Calu3 (cell line): ENCODE measurements around the gene MACROH2A2. TPM values are rescaled to one million over a fixed set of nuclear protein-coding genes. Genes with fewer than 3 reads are reported as not detected.

Experiments
- Bru-seq: library from RNA; stranded (reverse); fragments of 400-500 nt; gene quantifications from one replicate; lab custom pipeline; 2021; lab: Mats Ljungman, UMichigan
- BruChase-seq, 2 experiments: library from RNA; stranded (reverse); fragments of 400-500 nt; gene quantifications; one replicate each; lab custom pipeline; 2021; lab: Mats Ljungman, UMichigan
- BruUV-seq: library from RNA; stranded (reverse); fragments of 400-500 nt; replicated peaks from 2 replicates; lab custom pipeline; 2021; lab: Mats Ljungman, UMichigan
- CTCF ChIA-PET: fragments of 300-600 bp; sonication (Branson Sonifier 250); formaldehyde crosslinking; loops from one replicate; lab custom pipeline; 2022; ENCODE audit warnings: antibody characterized with exemption; lab: Charles Lee
- DNase-seq: peaks from one replicate; pipeline ENCODE4 v3.0.0; 2022
- H3K27ac Mint-ChIP-seq: one replicate; pipeline ENCODE4 v1.8.0; 2022; ENCODE audit warnings: mixed read lengths; ENCODE audit not compliant: unreplicated experiment
- H3K27me3 Mint-ChIP-seq: one replicate; pipeline ENCODE4 v1.8.0; 2022; ENCODE audit warnings: mixed read lengths; ENCODE audit not compliant: unreplicated experiment
- H3K36me3 Mint-ChIP-seq: one replicate; pipeline ENCODE4 v1.8.0; 2022; ENCODE audit warnings: mild to moderate bottlenecking, moderate library complexity, mixed read lengths; ENCODE audit not compliant: insufficient read depth, unreplicated experiment
- H3K4me1 Mint-ChIP-seq: one replicate; pipeline ENCODE4 v1.8.0; 2022; ENCODE audit warnings: mild to moderate bottlenecking, low read depth, mixed read lengths; ENCODE audit not compliant: unreplicated experiment
- H3K4me3 Mint-ChIP-seq: one replicate; pipeline ENCODE4 v1.8.0; 2022; ENCODE audit warnings: mild to moderate bottlenecking, low read depth, moderate library complexity, mixed read lengths; ENCODE audit not compliant: unreplicated experiment
- H3K9me3 Mint-ChIP-seq: one replicate; pipeline ENCODE4 v1.8.0; 2022; ENCODE audit warnings: low read depth, mixed read lengths; ENCODE audit not compliant: unreplicated experiment
- intact Hi-C: fragments of 100-400 bp; cut with micrococcal nuclease; formaldehyde crosslinking; loops from one replicate; pipeline ENCODE4 v1.10.0; 2022; ENCODE audit not compliant: unreplicated experiment
- long read RNA-seq: library from polyadenylated mRNA; stranded (forward); transcript quantifications from one replicate; pipeline ENCODE4 v2.0.0, GENCODE V29; 2022
- total RNA-seq: library from RNA; stranded (reverse); gene quantifications from 2 replicates; pipeline ENCODE4 v1.2.3, GENCODE V29; 2022
- TF ChIP-seq, protein P1 (sequence below): fragments of 200-600 bp; IDR thresholded peaks from one replicate; pipeline ENCODE4 v1.8.0; 2022; ENCODE audit warnings: antibody characterized with exemption; ENCODE audit not compliant: unreplicated experiment

Gene MACROH2A2
- total RNA-seq, result 24.5 and 26.9 TPM in 2 replicates
- percentile 62 among the genes with signal in this experiment for Bru-seq, nascent RNA
- percentile 57 among the genes with signal in this experiment for BruChase-seq, experiment 1, labeled RNA remaining after a 6-hour chase
- BruChase-seq, experiment 2, labeled RNA remaining after a 2-hour chase, result percentile 53 among the genes with signal in this experiment
- long read RNA-seq, transcript H2AFY2-201 (9 exons, 1,980 nt), result major isoform, 58 of 64 reads
- long read RNA-seq, partial matches to known transcripts, result 1 of 64 reads
- long read RNA-seq, other reads (novel, unspliced or antisense), result 5 of 64 reads

DNA sequence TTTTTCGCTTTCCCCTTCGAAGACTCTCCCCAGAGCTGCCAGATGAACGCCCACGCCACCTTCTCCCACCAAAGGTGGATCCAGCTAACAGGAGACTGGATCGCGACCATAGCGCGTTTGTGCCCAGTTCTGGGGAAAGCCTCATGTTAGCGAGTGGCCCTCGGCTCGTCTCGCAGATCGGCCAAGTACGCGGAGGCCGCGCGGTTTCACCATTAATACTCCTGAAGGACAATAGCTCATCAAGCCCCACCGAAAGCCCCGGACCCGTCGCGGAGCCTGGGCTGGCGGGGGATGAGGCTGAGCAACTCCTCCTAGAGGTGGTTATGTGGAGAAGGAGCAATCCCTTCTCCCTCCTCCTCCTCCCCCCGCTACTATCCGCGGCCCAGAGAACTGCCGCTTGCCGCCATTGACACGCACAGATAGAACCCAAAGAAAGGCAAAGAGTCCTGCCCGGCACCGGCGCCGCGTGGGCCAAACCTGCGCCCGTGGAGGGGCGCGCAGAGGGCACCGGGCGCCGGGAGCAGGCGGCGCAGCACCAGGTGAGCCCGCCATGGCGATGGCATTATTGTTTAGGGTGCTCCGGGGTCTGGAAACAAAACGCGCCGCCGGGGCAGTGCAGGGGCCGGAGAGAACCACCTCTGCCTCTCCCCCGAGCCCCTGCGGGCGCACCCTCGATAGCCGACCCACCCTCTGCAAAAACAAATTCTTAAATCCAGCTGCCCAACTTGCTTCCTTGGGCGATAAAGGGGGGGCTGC lies at the start of gene MACROH2A2:
Gene MACROH2A2 (plus strand): TSS at position 385 of the 756 bp plus-strand sequence. CDS start 22,813 bp downstream, outside the sequence.
- CTCF ChIA-PET, result interaction anchor here (0.6 to 1.0 kb wide), 3 partner anchors 22 to 58 kb away, joined by 3 to 4 read pairs (median 3); no protein-coding TSS in a partner anchor
- H3K27me3 Mint-ChIP-seq, result peaks cover 96% of the 10 kb centered on the region
- peak within 1 kb of the TSS; percentile 96 for H3K4me3 Mint-ChIP-seq
- peak; percentile 73 for DNase-seq
- H3K4me1 Mint-ChIP-seq, result peaks cover 11% of the 10 kb centered on the region
- intact Hi-C loops, result no loop called here
- no peaks in the 10 kb centered on the region for H3K9me3 Mint-ChIP-seq
- peak within 1 kb of the TSS; percentile 75 for H3K27ac Mint-ChIP-seq
- TF ChIP-seq, protein P1, sequence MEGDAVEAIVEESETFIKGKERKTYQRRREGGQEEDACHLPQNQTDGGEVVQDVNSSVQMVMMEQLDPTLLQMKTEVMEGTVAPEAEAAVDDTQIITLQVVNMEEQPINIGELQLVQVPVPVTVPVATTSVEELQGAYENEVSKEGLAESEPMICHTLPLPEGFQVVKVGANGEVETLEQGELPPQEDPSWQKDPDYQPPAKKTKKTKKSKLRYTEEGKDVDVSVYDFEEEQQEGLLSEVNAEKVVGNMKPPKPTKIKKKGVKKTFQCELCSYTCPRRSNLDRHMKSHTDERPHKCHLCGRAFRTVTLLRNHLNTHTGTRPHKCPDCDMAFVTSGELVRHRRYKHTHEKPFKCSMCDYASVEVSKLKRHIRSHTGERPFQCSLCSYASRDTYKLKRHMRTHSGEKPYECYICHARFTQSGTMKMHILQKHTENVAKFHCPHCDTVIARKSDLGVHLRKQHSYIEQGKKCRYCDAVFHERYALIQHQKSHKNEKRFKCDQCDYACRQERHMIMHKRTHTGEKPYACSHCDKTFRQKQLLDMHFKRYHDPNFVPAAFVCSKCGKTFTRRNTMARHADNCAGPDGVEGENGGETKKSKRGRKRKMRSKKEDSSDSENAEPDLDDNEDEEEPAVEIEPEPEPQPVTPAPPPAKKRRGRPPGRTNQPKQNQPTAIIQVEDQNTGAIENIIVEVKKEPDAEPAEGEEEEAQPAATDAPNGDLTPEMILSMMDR, result no peak
- BruUV-seq, result no TSS peak
- H3K36me3 Mint-ChIP-seq, result peaks cover 20% of the 10 kb centered on the region

GRCh38 chr10:70007116-70007820 lies 45.4 kb upstream of the MACROH2A2 start:
- no TSS peak for BruUV-seq
- TF ChIP-seq, protein P1, result no peak
- intact Hi-C loops, result no loop called here
- no peak for DNase-seq
- Mint-ChIP-seq H3K4me1 (no peaks in the 10 kb centered on the region), H3K9me3 (no peaks in the 10 kb centered on the region), H3K27me3 (peaks cover 100% of the 10 kb centered on the region), H3K27ac (no peak overlapping the region), H3K4me3 (no peak overlapping the region), H3K36me3 (no peaks in the 10 kb centered on the region)
- CTCF ChIA-PET, result interaction anchor here (0.9 kb wide), 1 partner anchor 49 kb away, joined by 3 read pairs; no protein-coding TSS in a partner anchor

DNA sequence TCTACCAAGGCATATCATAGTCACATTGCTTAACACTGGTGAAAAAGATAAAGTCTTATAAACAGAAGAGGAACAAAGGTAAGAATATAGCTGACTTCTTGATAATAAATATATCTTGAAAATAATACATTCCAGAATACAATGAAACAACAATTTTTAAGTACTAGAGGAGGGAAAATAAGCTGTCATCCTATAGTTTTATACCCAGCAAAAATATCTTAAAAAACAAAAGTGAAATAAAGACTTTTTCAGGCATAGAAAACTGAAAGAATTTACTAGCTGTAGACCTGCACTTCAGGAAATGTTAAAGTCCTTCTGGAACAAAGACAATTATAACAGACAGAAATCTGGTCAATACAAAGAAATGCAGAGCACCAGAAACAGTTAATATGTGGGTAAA lies 21.4 kb upstream of the MACROH2A2 start:
- H3K27me3 Mint-ChIP-seq, result peaks cover 75% of the 10 kb centered on the region
- no peaks in the 10 kb centered on the region for H3K4me1 Mint-ChIP-seq
- TF ChIP-seq, protein P1, result no peak

DNA sequence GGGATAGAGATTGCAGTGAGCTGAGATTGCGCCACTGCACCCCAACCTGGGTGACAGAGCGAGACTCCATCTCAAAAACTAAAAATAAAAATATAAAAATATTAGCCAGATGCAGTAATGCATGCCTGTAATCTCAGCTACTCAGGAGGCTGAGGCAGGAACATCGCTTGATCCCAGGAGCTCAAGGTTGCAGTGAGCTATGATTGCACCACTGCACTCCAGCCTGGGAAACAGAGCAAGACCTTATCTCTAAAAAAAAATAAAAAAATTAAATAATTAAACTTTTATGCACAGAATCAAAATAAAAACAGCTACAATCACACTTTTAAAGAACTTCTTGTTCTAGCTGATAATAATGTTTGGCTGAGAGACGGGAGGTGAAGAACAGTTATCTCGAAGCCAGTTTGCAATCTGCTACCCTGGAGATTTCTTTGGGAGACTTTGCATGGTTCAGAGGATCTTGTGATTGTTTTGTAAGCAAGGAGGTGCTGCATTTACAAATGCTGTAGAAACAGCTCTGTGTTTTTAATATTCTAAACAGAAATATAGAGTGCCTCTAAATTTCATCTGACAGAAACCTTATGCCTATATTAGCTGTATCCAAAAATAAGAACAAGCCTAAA lies 19.9 kb upstream of the MACROH2A2 start:
- no peaks in the 10 kb centered on the region for H3K4me1 Mint-ChIP-seq
- intact Hi-C loops, result no loop called here
- no peak for DNase-seq
- peaks cover 16% of the 10 kb centered on the region for H3K9me3 Mint-ChIP-seq
- no TSS peak for BruUV-seq
- CTCF ChIA-PET, result no interaction called here
- H3K36me3 Mint-ChIP-seq, result no peaks in the 10 kb centered on the region
- no peak overlapping the region for H3K4me3 Mint-ChIP-seq
- no peak overlapping the region for H3K27ac Mint-ChIP-seq
- TF ChIP-seq, protein P1, result no peak
- H3K27me3 Mint-ChIP-seq, result peaks cover 76% of the 10 kb centered on the region

More for the DNA sequence above, 21.4 kb upstream of the MACROH2A2 start:
- intact Hi-C loops, result no loop called here
- no peak for DNase-seq
- Mint-ChIP-seq H3K9me3 (peaks cover 16% of the 10 kb centered on the region), H3K27ac (no peak overlapping the region), H3K36me3 (no peaks in the 10 kb centered on the region), H3K4me3 (no peak overlapping the region)
- CTCF ChIA-PET, result interaction anchor here (0.6 kb wide), 1 partner anchor 1158 kb away, joined by 3 read pairs; no protein-coding TSS in a partner anchor
- no TSS peak for BruUV-seq
